CD4-positive, alpha-beta memory T cell (primary cell): ENCODE data around the gene ERCC6L2. TPM values are rescaled to one million over a fixed set of nuclear protein-coding genes. Genes with fewer than 3 reads are reported as not detected.

Source experiments
- CTCF ChIA-PET: fragments of 350-600 bp; sonication (Branson Sonifier 250); formaldehyde crosslinking; loops from one replicate; lab custom pipeline; 2021; ENCODE audit warnings: inconsistent platforms; ENCODE audit not compliant: partially characterized antibody; lab: Charles Lee
- POLR2A ChIA-PET: fragments of 350-600 bp; sonication (Branson Sonifier 250); formaldehyde crosslinking; loops from one replicate; lab custom pipeline; 2021; ENCODE audit not compliant: partially characterized antibody; lab: Charles Lee
- DNase-seq, 5 donors: peaks; one replicate each; pipeline versions ENCODE4 v3.0.0 to v3.0.0-alpha.2; 2020 to 2022; ENCODE audit warnings: mixed read lengths in 1 of 5
- H3K27ac ChIP-seq: one replicate; pipeline ENCODE4 v1.7.0; 2013; ENCODE audit warnings: low read depth, low read length
- H3K27me3 ChIP-seq: 2 replicates; pipeline ENCODE4 v1.7.0; 2013; ENCODE audit warnings: mild to moderate bottlenecking, low read length, moderate library complexity; ENCODE audit not compliant: insufficient read depth
- H3K36me3 ChIP-seq: 2 replicates; pipeline ENCODE4 v1.7.0; 2013; ENCODE audit warnings: mild to moderate bottlenecking, low read length, moderate library complexity; ENCODE audit not compliant: insufficient read depth
- H3K4me1 ChIP-seq: 2 replicates; pipeline ENCODE4 v1.7.0; 2013; ENCODE audit warnings: mild to moderate bottlenecking, low read length, moderate library complexity; ENCODE audit not compliant: insufficient read depth
- H3K4me3 ChIP-seq, 2 donors: one replicate each; pipeline ENCODE4 v1.7.0; 2013; ENCODE audit warnings: low read length in 2 of 2, mild to moderate bottlenecking in 1 of 2
- H3K9me3 ChIP-seq, 2 donors: one replicate each; pipeline ENCODE4 v1.7.0; 2013; ENCODE audit warnings: low read length in 2 of 2, control low read depth in 1 of 2; ENCODE audit not compliant: control insufficient read depth in 1 of 2
- H3K27ac Mint-ChIP-seq, 7 donors: one replicate each; pipeline ENCODE4 v1.8.0; 2020 to 2021; ENCODE audit warnings: mixed read lengths in 7 of 7, mild to moderate bottlenecking in 6 of 7, inconsistent platforms in 3 of 7, moderate library complexity in 3 of 7
- H3K27me3 Mint-ChIP-seq, 2 donors: one replicate each; pipeline ENCODE4 v1.8.0; 2020 to 2021; ENCODE audit warnings: mixed read lengths in 2 of 2
- H3K36me3 Mint-ChIP-seq, 2 donors: one replicate each; pipeline ENCODE4 v1.8.0; 2020 to 2021; ENCODE audit warnings: mixed read lengths in 2 of 2, inconsistent platforms in 1 of 2, mild to moderate bottlenecking in 1 of 2
- H3K4me1 Mint-ChIP-seq, 4 donors: one replicate each; pipeline ENCODE4 v1.8.0; 2020 to 2021; ENCODE audit warnings: mixed read lengths in 4 of 4, mild to moderate bottlenecking in 1 of 4
- H3K4me3 Mint-ChIP-seq, 8 donors: one replicate each; pipeline ENCODE4 v1.8.0; 2020 to 2021; ENCODE audit warnings: mixed read lengths in 8 of 8, mild to moderate bottlenecking in 7 of 8, moderate library complexity in 6 of 8, inconsistent platforms in 3 of 8
- H3K9me3 Mint-ChIP-seq, 8 donors: one replicate each; pipeline ENCODE4 v1.8.0; 2020 to 2021; ENCODE audit warnings: mixed read lengths in 8 of 8, mild to moderate bottlenecking in 5 of 8, inconsistent platforms in 3 of 8, moderate library complexity in 1 of 8
- intact Hi-C: fragments of 100-400 bp; cut with micrococcal nuclease; formaldehyde crosslinking; loops from one replicate; pipeline ENCODE4 v1.15.1; 2023
- polyA plus RNA-seq, 2 donors: library from polyadenylated mRNA; unstranded; fragments of 300-500 nt; fragmentation: Illumina TruSeq; gene quantifications; one replicate each; pipeline ENCODE4 v1.2.3, GENCODE V29; 2021
- total RNA-seq, 2 experiments: library from RNA; stranded (reverse); gene quantifications; one replicate each; pipeline ENCODE4 v1.2.3, GENCODE V29; 2021

ERCC6L2 gene
- total and polyA plus RNA-seq, 4 experiments from 2014 or later, result 20.2 to 57.2 (median 52.7) TPM

GRCh38 chr9:95864852-95865580 lies 10.5 kb upstream of the ERCC6L2 start:
- Histone ChIP-seq H3K4me3 (no peak overlapping the region), H3K36me3 (no peaks in the 10 kb centered on the region), H3K9me3 (peaks cover 0 to 4% of the 10 kb centered on the region in 2 donors), H3K27me3 (no peaks in the 10 kb centered on the region), H3K27ac (no peak overlapping the region), H3K4me1 (no peaks in the 10 kb centered on the region)
- intact Hi-C loops, result no loop called here
- peaks cover 0 to 2% (median 0%) of the 10 kb centered on the region in 4 donors for H3K4me1 Mint-ChIP-seq
- H3K27ac Mint-ChIP-seq, result no peak overlapping the region
- H3K36me3 Mint-ChIP-seq, result peaks cover 15 to 18% of the 10 kb centered on the region in 2 donors
- CTCF ChIA-PET, result no interaction called here
- H3K27me3 Mint-ChIP-seq, result no peaks in the 10 kb centered on the region
- H3K4me3 Mint-ChIP-seq, result no peak overlapping the region
- POLR2A ChIA-PET, result interaction anchor here (1.0 to 1.4 kb wide), 2 partner anchors 10 kb away, joined by 3 read pairs; no protein-coding TSS in a partner anchor
- DNase-seq, result no peak
- peaks cover 0 to 34% (median 21%) of the 10 kb centered on the region in 8 donors for H3K9me3 Mint-ChIP-seq

GRCh38 chr9:95870352-95870751 lies 5.1 kb upstream of the ERCC6L2 start:
- intact Hi-C loops, result no loop called here

GRCh38 chr9:95870906-95871305 lies 4.6 kb upstream of the ERCC6L2 start:
- Histone ChIP-seq H3K9me3 (no peaks in the 10 kb centered on the region), H3K36me3 (no peaks in the 10 kb centered on the region), H3K4me3 (no peak overlapping the region), H3K27me3 (no peaks in the 10 kb centered on the region), H3K27ac (no peak overlapping the region), H3K4me1 (peaks cover 16% of the 10 kb centered on the region)
- no peak overlapping the region for H3K27ac Mint-ChIP-seq
- intact Hi-C loops, result no loop called here
- no peak for DNase-seq
- peaks cover 46 to 54% of the 10 kb centered on the region in 2 donors for H3K36me3 Mint-ChIP-seq
- CTCF ChIA-PET, result no interaction called here
- H3K4me3 Mint-ChIP-seq, result no peak overlapping the region
- no peaks in the 10 kb centered on the region for H3K27me3 Mint-ChIP-seq
- POLR2A ChIA-PET, result interaction anchor here (0.8 kb wide), 1 partner anchor 39 kb away, joined by 3 read pairs; no protein-coding TSS in a partner anchor
- peaks cover 11 to 18% (median 14%) of the 10 kb centered on the region in 4 donors for H3K4me1 Mint-ChIP-seq
- peaks cover 0 to 18% (median 4%) of the 10 kb centered on the region in 8 donors for H3K9me3 Mint-ChIP-seq

More at GRCh38 chr9:95870352-95870751, 5.1 kb upstream of the ERCC6L2 start:
- no peak overlapping the region for H3K4me3 ChIP-seq
- Mint-ChIP-seq H3K9me3 (peaks cover 0 to 18% (median 4%) of the 10 kb centered on the region in 8 donors), H3K27ac (no peak overlapping the region), H3K36me3 (peaks cover 46 to 49% of the 10 kb centered on the region in 2 donors), H3K27me3 (no peaks in the 10 kb centered on the region), H3K4me3 (no peak overlapping the region), H3K4me1 (peaks cover 11 to 17% (median 13%) of the 10 kb centered on the region in 4 donors)
- no peaks in the 10 kb centered on the region for H3K36me3 ChIP-seq
- no peak for DNase-seq
- POLR2A ChIA-PET, result interaction anchor here (0.8 kb wide), 1 partner anchor 40 kb away, joined by 3 read pairs; no protein-coding TSS in a partner anchor
- CTCF ChIA-PET, result no interaction called here
- H3K27me3 ChIP-seq, result no peaks in the 10 kb centered on the region
- H3K4me1 ChIP-seq, result peaks cover 16% of the 10 kb centered on the region
- H3K27ac ChIP-seq, result no peak overlapping the region
- H3K9me3 ChIP-seq, result no peaks in the 10 kb centered on the region

GRCh38 chr9:95874303-95874988 lies 1.0 kb upstream of the ERCC6L2 start:
- Mint-ChIP-seq H3K4me1 (peaks cover 20 to 21% (median 20%) of the 10 kb centered on the region in 4 donors), H3K9me3 (peaks cover 0 to 11% (median 3%) of the 10 kb centered on the region in 8 donors), H3K4me3 (no peak overlapping the region), H3K27ac (no peak overlapping the region), H3K36me3 (peaks cover 42 to 58% of the 10 kb centered on the region in 2 donors), H3K27me3 (no peaks in the 10 kb centered on the region)
- DNase-seq, result no peak
- CTCF ChIA-PET, result interaction anchor here (1.4 to 4.2 kb wide), 2 partner anchors 7 to 12 kb away, joined by 3 to 46 read pairs; no protein-coding TSS in a partner anchor
- Histone ChIP-seq H3K27me3 (no peaks in the 10 kb centered on the region), H3K4me1 (peaks cover 20% of the 10 kb centered on the region), H3K4me3 (no peak overlapping the region), H3K36me3 (no peaks in the 10 kb centered on the region), H3K9me3 (no peaks in the 10 kb centered on the region), H3K27ac (no peak overlapping the region)
- POLR2A ChIA-PET, result interaction anchor here (0.7 to 4.8 kb wide), 15 partner anchors 8 to 557 kb away, joined by 3 to 86 read pairs (median 4); partner anchors contain the start of gene FANCC
- intact Hi-C loops, result loop anchor here (2.0 kb wide), 1 partner anchor 140 kb away; no protein-coding TSS in a partner anchor

GRCh38 chr9:95874989-95875304 lies 544 bp upstream of the ERCC6L2 start:
- Mint-ChIP-seq H3K36me3 (peaks cover 42 to 56% of the 10 kb centered on the region in 2 donors), H3K4me3 (no peak overlapping the region), H3K9me3 (peaks cover 0 to 9% (median 1%) of the 10 kb centered on the region in 8 donors), H3K4me1 (peaks cover 21 to 26% (median 24%) of the 10 kb centered on the region in 4 donors), H3K27me3 (no peaks in the 10 kb centered on the region), H3K27ac (no peak overlapping the region)
- Histone ChIP-seq H3K4me3 (no peak overlapping the region), H3K9me3 (no peaks in the 10 kb centered on the region), H3K4me1 (peaks cover 25% of the 10 kb centered on the region), H3K27me3 (no peaks in the 10 kb centered on the region), H3K27ac (no peak overlapping the region), H3K36me3 (no peaks in the 10 kb centered on the region)
- peak in 4 of 5 donors; percentile 57 to 79 (median 68) for DNase-seq
- POLR2A ChIA-PET, result interaction anchor here (0.7 to 4.8 kb wide), 16 partner anchors 9 to 558 kb away, joined by 3 to 86 read pairs (median 4); partner anchors contain the start of gene FANCC
- intact Hi-C loops, result loop anchor here (1.0 to 2.0 kb wide), 2 partner anchors 13 to 140 kb away; no protein-coding TSS in a partner anchor
- CTCF ChIA-PET, result interaction anchor here (4.2 kb wide), 1 partner anchor 11 kb away, joined by 46 read pairs; no protein-coding TSS in a partner anchor

DNA sequence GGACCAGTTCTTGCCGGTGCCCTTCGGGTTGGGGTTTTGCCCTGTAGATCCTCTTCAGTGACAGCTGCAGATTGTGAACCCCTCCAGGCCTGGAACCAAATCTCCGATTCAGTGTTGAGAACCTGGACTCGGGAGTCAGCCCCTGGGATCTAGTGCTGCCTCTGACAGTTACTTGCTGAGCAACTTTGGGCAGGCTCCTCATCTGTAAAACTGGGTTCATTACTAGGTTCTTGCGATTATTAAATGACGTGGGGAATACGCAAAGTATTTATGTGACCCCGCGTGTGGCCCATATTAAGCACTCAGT lies 600 bp downstream of the ERCC6L2 start:
- Histone ChIP-seq H3K4me3 (no peak overlapping the region), H3K36me3 (no peaks in the 10 kb centered on the region), H3K9me3 (no peaks in the 10 kb centered on the region), H3K4me1 (peaks cover 33% of the 10 kb centered on the region), H3K27ac (no peak overlapping the region), H3K27me3 (no peaks in the 10 kb centered on the region)
- intact Hi-C loops, result loop anchor here (1.0 to 2.0 kb wide), 4 partner anchors 31 to 1150 kb away; partner anchors contain the start of gene AOPEP
- Mint-ChIP-seq H3K4me3 (no peak overlapping the region), H3K36me3 (peaks cover 38 to 52% of the 10 kb centered on the region in 2 donors), H3K27ac (no peak overlapping the region), H3K9me3 (peaks cover 0 to 3% (median 0%) of the 10 kb centered on the region in 8 donors), H3K4me1 (peaks cover 25 to 34% (median 28%) of the 10 kb centered on the region in 4 donors), H3K27me3 (no peaks in the 10 kb centered on the region)
- no peak for DNase-seq
- ChIA-PET CTCF (interaction anchor here (0.8 to 4.2 kb wide), 4 partner anchors 10 to 342 kb away, joined by 3 to 46 read pairs (median 4); no protein-coding TSS in a partner anchor), POLR2A (interaction anchor here (0.6 to 4.8 kb wide), 15 partner anchors 8 to 1757 kb away, joined by 3 to 86 read pairs (median 4); partner anchors contain the start of genes FANCC, NCBP1 and TSTD2)
